Measurements from ENCODE around the gene SLC6A11. TPM values are rescaled to one million over a fixed set of nuclear protein-coding genes. Genes with fewer than 3 reads are reported as not detected.

Gene SLC6A11
- total and polyA plus RNA-seq, 2 of the 8 experiments (the other 6 are each of a cell fraction or from before 2014, with no cell fraction given) = 0.78 to 1.5 TPM

DNA sequence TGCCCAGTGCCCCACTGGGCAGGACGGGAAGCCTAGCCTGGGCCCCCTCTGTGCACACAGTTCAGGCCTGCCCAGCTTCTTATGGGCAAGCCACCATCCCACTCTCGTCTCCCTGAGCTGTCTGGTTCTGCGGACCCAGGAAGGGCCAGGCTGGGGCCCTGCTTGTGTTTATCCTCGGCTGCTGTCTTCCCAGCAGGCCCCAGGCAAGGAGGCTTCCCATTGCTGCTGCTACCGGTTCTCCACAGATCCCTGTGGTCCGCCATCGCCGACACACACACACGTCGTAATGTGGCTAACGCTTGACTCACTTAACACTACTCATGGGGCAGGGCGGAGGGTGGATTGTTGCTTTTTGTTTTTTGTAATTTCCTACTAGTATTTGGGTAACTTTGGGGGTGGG is 124.1 kb downstream of the SLC6A11 start:
- Histone ChIP-seq H3K79me1 (ENCODE audit: low read depth, low read length) (no peaks in the 10 kb centered on the region), H3K9ac (replicated peaks in 1 of 4; ENCODE audit: extremely low read depth in 1 of 4, low read depth in 3 of 4, low read length in 3 of 4) (no peak overlapping the region), H4K8ac (ENCODE audit: extremely low read depth, insufficient read depth, low read length) (no peak overlapping the region), H2AK5ac (ENCODE audit: low read depth, low read length) (no peak overlapping the region), H2AFZ (ENCODE audit: low read length) (no peak overlapping the region), H3K27ac (ENCODE audit: low read depth, low read length) (no peak overlapping the region), H3K56ac (replicated peaks; ENCODE audit: insufficient read length, low read depth, low read length) (no peak overlapping the region), H3K23me2 (ENCODE audit: low read depth, low read length) (no peaks in the 10 kb centered on the region), H2BK12ac (ENCODE audit: low read depth, low read length) (no peak overlapping the region), H3K4me2 (ENCODE audit: insufficient read depth in 1 of 2, low read depth in 2 of 2, low read length in 2 of 2) (no peak overlapping the region), H3K4ac (replicated peaks; ENCODE audit: insufficient read length, low read depth, low read length) (no peak overlapping the region), H3K27me3 (replicated peaks in 1 of 4; ENCODE audit: control insufficient read depth in 3 of 4, extremely low read depth in 1 of 4, insufficient read depth in 3 of 4, low read length in 3 of 4) (no peaks in the 10 kb centered on the region; a peak in 1 of 7 replicates), H2BK5ac (ENCODE audit: low read depth, low read length) (no peak overlapping the region), H4K20me1 (replicated peaks in 1 of 2; ENCODE audit: control insufficient read depth in 1 of 2, insufficient read depth in 2 of 2, low read length in 2 of 2) (no peaks in the 10 kb centered on the region), H2BK120ac (replicated peaks; ENCODE audit: low read depth, low read length) (no peak overlapping the region), H3K36me3 (ENCODE audit: control insufficient read depth in 2 of 4, insufficient read depth in 4 of 4, low read length in 3 of 4) (no peaks in the 10 kb centered on the region), H3K18ac (ENCODE audit: extremely low read depth, low read length) (no peak overlapping the region), H3K4me1 (replicated peaks in 1 of 4; ENCODE audit: control insufficient read depth in 3 of 4, insufficient read depth in 4 of 4, low read length in 3 of 4) (peaks cover 0 to 5% (median 2%) of the 10 kb centered on the region in 4 experiments; a peak in 3 of 7 replicates), H4K91ac (replicated peaks; ENCODE audit: insufficient read length, low read length) (no peak overlapping the region), H4K5ac (ENCODE audit: insufficient read length, low read depth, low read length) (no peak overlapping the region), H3K79me2 (ENCODE audit: control insufficient read depth in 1 of 2, insufficient read depth in 2 of 2, low read length in 2 of 2) (no peaks in the 10 kb centered on the region), H2BK15ac (ENCODE audit: low read length) (no peak overlapping the region), H2BK20ac (ENCODE audit: low read length) (no peak overlapping the region), H3K23ac (ENCODE audit: insufficient read length) (no peak overlapping the region), H3K4me3 (ENCODE audit: extremely low read depth in 1 of 4, insufficient read depth in 2 of 4, low read depth in 3 of 4, low read length in 4 of 4) (no peak overlapping the region), H3K14ac (ENCODE audit: insufficient read length) (no peak overlapping the region), H3K9me3 (ENCODE audit: insufficient read depth in 2 of 2, low read depth in 1 of 2, low read length in 1 of 2) (peaks cover 12% of the 10 kb centered on the region in 2 experiments)
- ChIA-PET CTCF (ENCODE audit: partially characterized antibody) (interaction anchor here (1.4 to 3.5 kb wide), 4 partner anchors 8 to 261 kb away, joined by 3 to 16 read pairs (median 4); no protein-coding TSS in a partner anchor), POLR2A (ENCODE audit: partially characterized antibody) (no interaction called here)
- FAIRE-seq (no peak), DNase-seq (ENCODE audit: low read depth in 1 of 2, low spot score in 2 of 2) (no peak)
- TF ChIP-seq CEBPB (IDR thresholded peaks at IDR 0.05; ENCODE audit: low read depth, low read length) (no peak), ASH2L (IDR thresholded peaks at IDR 0.05; ENCODE audit: low read length) (no peak), KDM5A (IDR thresholded peaks at IDR 0.05; ENCODE audit: low read length) (no peak), SP4 (IDR thresholded peaks at IDR 0.05; ENCODE audit: low read length) (no peak), SP2 (IDR thresholded peaks at IDR 0.05; ENCODE audit: low read length) (no peak), HDAC2 (IDR thresholded peaks at IDR 0.05; ENCODE audit: borderline replicate concordance in 1 of 2, low read depth in 2 of 2, low read length in 2 of 2) (no peak), SP1 (IDR thresholded peaks at IDR 0.05; ENCODE audit: low read depth, low read length) (no peak), RFX5 (IDR thresholded peaks at IDR 0.05; ENCODE audit: borderline replicate concordance, low read depth, low read length) (no peak), RNF2 (IDR thresholded peaks at IDR 0.05; ENCODE audit: borderline replicate concordance, low read depth, low read length, missing control alignments, poor library complexity, severe bottlenecking) (no peak), CBX5 (IDR thresholded peaks at IDR 0.05; ENCODE audit: low read depth, low read length) (no peak), RXRA (IDR thresholded peaks at IDR 0.05; ENCODE audit: insufficient read depth, low read depth, low read length) (no peak), SRF (IDR thresholded peaks at IDR 0.05; ENCODE audit: low read depth, low read length) (no peak), CREB1 (IDR thresholded peaks at IDR 0.05) (no peak)
- TF ChIP-seq, protein P1, sequence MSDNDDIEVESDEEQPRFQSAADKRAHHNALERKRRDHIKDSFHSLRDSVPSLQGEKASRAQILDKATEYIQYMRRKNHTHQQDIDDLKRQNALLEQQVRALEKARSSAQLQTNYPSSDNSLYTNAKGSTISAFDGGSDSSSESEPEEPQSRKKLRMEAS (IDR thresholded peaks at IDR 0.05) = no peak
- 90% methylated on average over 12 of the region's 12 CpGs; no CpG with 5 or more reads in 1 of the 2 experiments for WGBS, 2 experiments (ENCODE audit: extremely low coverage in 1 of 2, insufficient coverage in 1 of 2, insufficient read length in 1 of 2, insufficient replicate concordance in 2 of 2, low coverage in 1 of 2, low lambda C conversion rate in 2 of 2, missing lambda C conversion rate in 1 of 2)

Measured in H1 (cell line).